ENCODE results near the gene SECISBP2.

Gene SECISBP2

GRCh38 chr9:89383721-89384300, 65.5 kb downstream of the SECISBP2 start:
- FAIRE-seq = no peak

DNA sequence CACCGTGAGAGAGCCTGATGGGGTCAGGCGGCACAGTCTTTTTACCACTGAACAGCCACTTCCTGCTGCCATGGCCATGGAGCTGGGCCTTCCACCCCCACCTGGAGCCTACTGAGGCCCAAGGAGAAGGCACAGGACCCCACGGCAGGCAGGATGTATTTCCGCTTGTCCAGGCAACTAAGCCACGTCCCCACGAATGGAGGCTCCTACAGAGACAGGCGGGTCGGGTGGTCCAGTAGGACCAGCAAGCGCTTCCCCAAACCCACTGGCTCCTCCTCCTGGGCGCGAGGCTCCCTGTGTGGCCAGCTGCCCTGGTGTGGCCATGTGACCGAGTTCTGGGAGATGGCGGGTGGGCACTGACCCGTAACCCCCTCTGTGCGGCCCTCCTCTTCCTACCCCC, 66.5 kb downstream of the SECISBP2 start:
- no peak for FAIRE-seq

DNA sequence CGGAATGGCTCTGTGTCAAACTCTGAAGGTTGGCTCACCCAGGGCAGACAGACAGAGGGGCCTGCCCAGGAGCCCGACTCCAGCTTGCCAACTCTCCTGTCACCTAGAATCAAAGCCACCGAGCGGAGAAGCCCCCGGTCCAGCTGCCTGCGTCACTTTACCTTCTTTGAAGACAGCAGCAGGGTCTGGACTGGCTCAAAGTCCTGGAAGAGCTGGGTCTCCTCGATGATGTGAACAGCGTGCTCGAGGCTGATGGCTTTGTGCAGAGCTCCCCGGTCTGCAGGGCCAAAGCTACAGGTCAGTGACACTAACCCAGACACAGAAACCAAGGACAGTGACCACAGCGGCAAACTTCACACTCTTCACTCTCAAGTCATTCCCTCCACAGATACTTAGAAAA, 67.9 kb downstream of the SECISBP2 start:
- FAIRE-seq = no peak

DNA sequence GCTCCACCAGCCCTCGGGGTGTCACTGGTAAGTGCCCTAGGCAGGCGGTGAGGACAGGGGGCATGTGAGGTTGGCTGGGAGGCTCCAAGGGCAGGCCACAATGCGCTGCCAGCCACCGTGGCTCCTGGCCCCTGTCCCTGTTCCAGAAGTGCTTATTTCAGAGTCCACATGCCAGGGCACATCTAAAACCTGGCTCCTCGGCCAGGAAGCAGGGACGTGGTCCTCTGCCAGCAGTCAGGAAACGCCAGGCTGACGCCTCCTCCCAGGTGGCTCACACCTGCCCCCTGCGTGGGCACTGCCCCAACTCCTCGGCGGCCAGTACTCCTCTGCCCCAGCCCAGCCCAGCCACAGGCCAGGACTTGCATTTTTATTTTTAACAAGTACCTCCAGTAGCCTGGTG, 68.5 kb downstream of the SECISBP2 start:
- FAIRE-seq = no peak

DNA sequence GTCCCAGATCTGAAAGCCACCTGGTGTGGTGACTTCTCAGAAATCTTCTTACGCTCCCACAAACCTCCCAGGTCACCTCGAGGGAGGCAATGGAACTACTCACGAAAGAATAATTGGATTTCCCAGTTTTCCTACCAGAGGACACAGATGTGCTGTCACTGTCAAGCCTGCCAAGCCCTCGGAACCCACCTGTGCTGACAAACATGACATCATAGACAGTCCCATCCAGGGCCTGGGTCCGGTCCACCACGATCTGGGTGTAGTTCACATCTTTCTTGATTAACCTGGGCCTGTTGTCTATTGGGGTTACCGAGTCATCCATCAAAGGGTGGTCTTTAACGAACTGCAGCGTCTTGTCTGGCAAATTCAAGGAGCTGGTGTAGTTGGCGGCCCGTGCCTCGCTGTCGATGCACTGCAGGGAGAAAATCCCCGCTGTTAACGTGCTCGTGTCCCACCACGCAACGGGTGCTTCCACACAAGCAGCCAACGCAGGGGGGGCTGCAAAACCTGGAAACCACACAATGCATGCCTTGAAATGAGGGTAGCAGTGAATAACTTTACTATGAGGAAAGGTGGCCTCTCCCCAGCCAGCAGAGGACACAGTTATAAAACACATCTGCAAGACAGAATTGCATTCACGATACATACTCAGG, 69.0 kb downstream of the SECISBP2 start:
- FAIRE-seq = no peak

DNA sequence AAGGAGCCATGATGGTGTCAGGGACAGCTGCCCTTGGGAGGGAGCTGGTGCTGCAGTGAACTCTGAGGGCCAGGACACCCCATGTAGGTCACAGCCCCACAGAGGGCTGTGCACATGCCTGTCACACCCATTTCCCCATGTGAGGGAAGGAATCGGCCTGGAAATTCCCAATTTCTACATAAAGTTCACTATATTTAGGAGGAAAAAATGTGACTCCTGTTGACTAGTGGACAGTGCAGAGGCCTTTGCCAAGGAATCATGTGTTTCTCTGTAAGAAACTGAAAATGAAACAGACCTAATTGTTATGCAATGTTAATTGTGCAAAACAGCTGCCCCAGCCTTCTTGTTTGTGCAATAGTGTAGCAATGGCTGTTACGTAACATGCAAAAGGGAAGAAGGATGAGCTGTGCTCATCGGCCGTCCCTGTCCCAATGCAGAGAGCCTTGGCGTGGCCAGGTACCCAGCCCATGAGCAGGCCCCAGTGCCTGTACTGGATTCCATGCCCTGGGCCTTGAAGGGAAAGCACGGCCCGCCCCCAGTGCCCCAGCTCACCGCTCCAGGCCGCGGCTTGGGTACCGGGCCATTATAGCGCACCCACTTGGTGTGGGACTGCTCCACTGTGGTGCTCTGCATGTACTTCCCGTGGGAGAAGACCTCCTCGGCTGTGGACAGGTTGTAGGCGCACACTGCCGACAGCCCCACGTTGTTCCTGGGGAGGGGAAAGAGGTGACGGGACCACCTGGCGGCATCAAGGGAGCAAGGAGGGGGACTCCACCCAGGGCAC, 70.0 kb downstream of the SECISBP2 start:
- no peak for FAIRE-seq

- FAIRE-seq = no peak
Observed at GRCh38 chr9:89388868-89389177, 70.5 kb downstream of the SECISBP2 start.

- FAIRE-seq = no peak
Observed at GRCh38 chr9:89390068-89390555, 71.8 kb downstream of the SECISBP2 start.

DNA sequence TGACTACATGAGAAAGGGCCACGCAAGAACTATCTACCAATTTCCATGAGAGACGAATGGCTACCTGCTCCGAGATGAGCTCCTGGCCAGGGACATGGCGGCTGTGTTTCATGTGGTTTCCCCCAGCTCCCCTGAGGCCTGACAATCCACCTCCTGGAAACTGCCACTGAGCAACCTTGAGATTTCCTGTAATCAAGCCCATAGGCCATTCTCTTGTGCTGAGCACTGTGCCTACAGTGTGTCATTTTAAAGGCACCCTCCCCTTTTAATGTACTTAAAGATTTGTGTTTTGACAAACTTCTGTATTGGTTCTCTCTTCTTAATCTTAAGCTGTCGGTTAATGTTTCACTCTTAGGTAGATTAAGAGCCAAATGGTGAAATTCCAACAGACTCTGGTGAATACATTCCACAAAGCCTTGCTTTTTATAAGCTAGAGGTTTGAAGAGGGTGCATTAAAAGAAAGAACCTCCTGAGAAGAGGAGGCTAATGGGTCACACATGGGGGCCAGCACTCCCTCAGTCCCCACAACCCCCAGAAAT, 72.3 kb downstream of the SECISBP2 start:
- no peak for FAIRE-seq

GRCh38 chr9:89391585-89391984, 73.3 kb downstream of the SECISBP2 start:
- no peak for FAIRE-seq

DNA sequence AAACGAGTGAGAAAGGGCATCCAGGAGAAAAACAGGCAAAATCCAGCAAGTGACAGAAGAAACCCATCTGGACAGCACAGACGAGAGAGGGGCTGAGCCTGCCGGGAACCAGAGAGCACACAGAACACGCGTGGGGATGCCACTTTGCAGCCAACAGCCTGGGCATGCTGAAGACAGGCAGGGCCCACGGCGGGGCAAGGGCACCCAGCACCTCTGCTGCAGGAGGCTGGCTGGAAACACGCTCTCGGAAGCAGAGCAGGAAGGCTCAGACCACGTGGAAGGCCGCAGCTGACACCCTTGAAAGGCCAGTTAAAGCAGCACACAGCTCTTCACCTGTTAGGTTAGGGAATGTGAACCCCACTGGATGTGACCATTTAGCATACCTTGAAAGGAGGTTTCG, 76.1 kb downstream of the SECISBP2 start:
- no peak for FAIRE-seq

DNA sequence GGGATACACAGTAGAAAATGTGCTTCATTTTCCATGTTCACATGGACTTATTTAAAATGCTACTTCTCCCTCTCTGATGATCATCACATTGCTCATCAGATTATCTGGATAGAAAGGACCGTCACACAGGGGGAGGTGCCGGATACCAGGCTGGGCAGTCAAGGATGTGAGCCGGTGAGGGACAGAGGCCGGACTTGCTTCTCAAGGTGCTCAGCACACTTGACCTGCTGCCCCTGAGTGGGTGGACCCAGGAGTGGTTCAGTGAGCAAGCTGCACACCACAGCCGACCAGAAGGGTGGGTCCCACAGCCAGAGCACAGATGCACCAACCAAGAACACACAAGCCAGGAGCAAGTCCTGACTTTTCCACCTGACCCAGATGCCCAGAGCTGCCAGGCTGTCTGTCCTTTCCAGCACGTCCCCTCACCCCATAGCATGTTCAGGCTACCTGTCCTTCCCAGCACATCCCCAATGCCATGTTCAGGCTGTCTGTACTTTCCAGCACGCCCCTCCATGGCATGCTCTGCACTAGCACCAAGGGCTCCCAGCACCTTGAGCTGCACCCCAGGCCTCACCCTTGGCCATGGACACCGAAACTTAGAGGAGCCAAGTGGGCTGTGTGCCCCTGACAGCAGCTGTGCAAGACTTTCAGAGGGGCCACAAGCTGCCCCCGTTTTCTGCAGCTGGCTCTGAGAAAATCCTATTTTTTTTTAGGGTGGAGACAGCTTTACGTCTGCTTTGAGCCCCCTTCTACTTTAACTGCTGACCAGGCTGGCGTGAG, 77.8 kb downstream of the SECISBP2 start:
- FAIRE-seq = no peak

GRCh38 chr9:89397471-89397870, 79.2 kb downstream of the SECISBP2 start:
- no peak for FAIRE-seq

DNA sequence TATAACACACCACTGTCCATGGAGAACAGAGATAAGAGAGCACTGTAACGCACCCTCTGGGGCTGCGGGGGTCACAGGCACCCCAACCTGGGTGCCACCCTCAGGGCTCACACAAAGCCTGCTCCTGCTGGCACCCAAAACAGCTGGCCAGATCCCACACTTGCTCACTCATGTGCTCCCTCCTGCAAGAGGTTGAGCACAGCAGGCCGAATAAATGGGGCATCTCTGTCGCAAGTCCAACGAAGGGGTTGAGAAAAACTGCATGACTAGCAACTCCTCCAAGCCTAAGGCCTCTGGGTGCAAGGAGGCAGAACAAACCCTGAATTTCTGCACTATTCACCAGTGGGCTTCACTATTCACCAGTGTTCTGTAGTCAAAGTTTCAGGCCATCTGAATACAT, 80.3 kb downstream of the SECISBP2 start:
- FAIRE-seq = no peak

GRCh38 chr9:89400403-89401116, 82.3 kb downstream of the SECISBP2 start:
- no peak for FAIRE-seq

- no peak for FAIRE-seq
Observed at GRCh38 chr9:89402695-89403427, 84.6 kb downstream of the SECISBP2 start.

GRCh38 chr9:89404074-89404473, 85.8 kb downstream of the SECISBP2 start:
- no peak for FAIRE-seq

DNA sequence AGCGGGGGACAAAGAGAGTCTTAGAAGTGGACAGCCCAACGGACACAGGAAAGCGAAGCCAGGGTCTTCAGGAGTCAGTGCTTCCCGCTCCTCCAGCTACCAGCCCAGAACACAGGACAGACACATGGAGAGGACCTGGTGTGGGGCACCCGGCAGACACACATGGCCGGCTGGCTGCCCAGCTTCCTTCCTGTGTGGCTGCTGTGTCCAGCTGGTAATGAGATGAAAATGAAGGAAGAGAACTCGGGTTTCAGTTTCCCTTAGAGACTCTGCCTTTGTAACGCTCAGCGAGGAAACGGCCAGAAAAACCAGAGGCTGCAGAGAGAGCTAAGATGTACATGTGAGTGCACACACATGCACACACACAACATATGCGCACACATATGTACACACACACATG, 87.5 kb downstream of the SECISBP2 start:
- no peak for FAIRE-seq

DNA sequence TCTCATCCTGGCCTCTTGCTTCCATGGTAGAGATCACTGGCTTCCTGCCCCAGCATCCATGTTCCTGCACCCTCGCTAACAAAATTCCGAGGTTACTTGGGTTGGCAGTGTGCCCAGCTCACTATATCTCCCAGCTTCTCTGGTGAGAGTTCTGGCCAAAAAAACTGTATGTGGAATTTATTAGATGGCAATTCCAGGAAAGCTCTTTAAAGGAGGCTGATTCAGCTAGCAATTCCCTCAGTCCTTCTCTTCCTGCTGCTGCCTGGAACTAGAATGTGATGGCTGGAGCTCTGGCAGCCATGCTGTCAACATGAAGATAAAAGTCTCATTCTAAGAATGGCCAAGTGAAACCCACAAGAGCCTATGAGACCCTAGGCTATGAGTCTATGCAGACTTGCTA, 88.8 kb downstream of the SECISBP2 start:
- FAIRE-seq = no peak

DNA sequence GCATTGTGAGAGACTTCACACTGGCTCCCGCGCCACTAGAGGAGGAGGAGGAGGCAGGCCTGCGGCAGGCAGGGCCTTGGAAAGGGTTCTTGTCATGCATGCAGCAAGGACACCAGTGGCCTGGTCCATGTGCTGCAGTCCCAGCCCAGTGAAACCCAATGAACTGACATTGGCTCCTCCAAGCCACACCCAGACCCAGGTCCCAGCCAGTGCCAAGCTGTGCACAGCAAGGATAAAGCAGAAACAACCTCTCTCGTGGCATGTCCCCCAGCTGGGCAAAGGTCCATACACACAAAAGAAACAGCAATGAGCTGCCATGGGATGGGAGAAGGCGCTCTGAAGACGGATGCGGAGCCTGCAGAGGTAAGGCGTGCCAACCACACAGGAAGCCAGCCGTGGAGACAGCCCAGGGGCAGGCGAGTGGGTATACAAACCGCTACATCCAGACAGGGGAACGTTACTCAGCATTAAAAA, 90.4 kb downstream of the SECISBP2 start:
- no peak for FAIRE-seq

All from endometrium (tissue), 2 donors.